A549 treated with AZD2906 at 1 μM for 4 hours (cell line): Measurements from ENCODE around the gene GPX1. TPM values are rescaled to one million over a fixed set of nuclear protein-coding genes. Genes with fewer than 3 reads are reported as not detected.

Experiments
- total RNA-seq: library from RNA; stranded (reverse); fragments of 200-300 nt; extraction: Qiagen RNA extraction; gene quantifications from 5 replicates; pipeline ENCODE4 v1.2.3, GENCODE V29; 2022

GPX1 gene
- 272 to 325 TPM (median 297 TPM) in 5 replicates for total RNA-seq

DNA sequence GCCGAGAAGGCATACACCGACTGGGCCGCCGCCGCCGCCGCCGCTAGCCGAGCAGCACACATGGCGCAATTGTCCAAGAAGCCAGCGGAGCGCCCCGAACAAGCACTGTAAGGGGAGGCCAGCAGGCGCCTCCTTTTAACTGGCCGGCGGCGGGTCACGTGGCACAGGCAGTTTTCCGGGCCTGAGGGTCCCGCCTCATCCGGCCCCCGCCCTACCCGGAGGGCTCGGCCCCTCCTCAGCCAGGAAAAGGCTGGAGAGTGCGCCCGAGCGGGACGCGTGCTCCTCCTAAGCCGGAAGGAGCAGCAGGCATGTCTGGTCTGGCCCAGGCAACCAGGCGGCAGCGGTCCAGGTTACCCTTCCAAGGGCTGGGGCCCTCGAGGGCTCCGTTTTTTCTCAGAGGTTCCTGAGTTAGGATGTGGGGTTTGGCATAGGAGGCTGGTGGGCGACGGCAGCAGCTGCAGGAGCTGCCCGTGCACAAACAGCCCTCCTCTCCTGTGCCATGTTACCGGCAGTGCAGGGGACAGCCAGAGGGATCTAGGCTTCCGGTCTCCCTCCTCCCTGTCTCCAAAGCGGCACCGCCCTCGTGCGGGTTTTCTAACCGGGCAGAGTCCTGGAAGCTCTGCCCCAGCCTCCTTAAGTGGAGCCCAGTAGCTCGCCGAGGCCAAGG lies at the start of gene GPX1:
Gene GPX1, minus strand, starts transcription at position 137 of the 667 bp plus-strand sequence. Its CDS starts 75 bp downstream, at position 62.

DNA sequence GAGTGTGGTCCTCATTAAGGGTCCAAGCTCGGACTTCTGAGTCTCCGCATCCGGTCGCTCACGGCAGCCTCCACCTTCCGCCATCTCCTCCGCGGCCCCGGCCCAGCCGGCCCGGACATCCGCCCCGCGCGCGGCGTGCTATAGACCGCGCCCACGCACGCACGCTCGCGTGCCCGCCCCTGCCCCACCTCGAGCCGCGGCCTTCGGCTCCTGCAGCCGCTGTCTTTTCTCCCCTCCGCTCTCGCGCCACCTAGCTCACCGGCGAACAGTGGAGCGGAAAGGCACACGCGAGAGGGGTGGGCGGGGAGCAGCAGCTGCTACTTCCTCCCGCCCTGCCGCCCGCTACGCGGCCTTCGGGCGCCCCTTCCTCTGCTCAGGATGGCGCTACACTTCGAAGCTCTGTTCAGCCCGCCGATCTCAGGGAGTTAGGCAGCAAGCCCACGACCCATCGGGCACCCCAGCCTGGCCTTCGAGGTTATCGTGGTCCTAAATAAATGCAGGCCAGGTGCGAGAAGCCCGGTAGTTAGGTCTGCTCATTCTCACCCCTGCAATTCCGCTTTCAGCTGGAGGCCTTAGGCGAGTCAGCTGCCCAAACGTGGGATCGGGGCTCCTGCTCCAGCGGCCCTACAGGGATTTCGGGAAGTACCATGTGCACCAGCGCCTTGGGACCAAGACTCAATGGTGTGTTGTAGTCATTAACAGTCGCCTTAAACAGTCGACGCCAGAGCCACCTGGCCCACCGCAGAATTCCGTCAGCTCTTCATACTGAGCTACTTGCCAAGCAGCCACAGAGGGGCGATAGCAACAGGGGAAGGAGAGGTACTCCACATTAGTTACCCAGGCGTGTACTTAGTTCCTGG lies 18.0 kb downstream of the GPX1 start, which contains the start of gene USP4:
Gene USP4, minus strand, starts transcription at position 113 of the 860 bp plus-strand sequence. Its CDS starts 29 bp downstream, at position 84.

Other genes starting within 250 kb of the GPX1 start
- gene USP19, start 237.5 kb downstream of the GPX1 start, total RNA-seq, result 17.5 to 23.3 TPM (median 20.5 TPM) in 5 replicates
- gene LAMB2, start 225.3 kb downstream of the GPX1 start, total RNA-seq, result 83.5 to 112 TPM (median 105 TPM) in 5 replicates
- gene CCDC71, start 192.0 kb downstream of the GPX1 start, total RNA-seq, result 12.1 to 16.0 TPM (median 14.4 TPM) in 5 replicates
- gene KLHDC8B, start 186.8 kb downstream of the GPX1 start, total RNA-seq, result 3.6 to 5.8 TPM (median 4.7 TPM) in 5 replicates
- gene C3orf62, start 81.1 kb downstream of the GPX1 start, total RNA-seq, result 1.8 to 2.4 TPM (median 2.1 TPM) in 5 replicates
- 11.9 to 15.5 TPM (median 14.2 TPM) in 5 replicates for gene USP4, start 18.3 kb downstream of the GPX1 start, total RNA-seq
- 459 to 577 TPM (median 461 TPM) in 5 replicates for gene RHOA, start 53.6 kb upstream of the GPX1 start, total RNA-seq
- gene TCTA, start 54.1 kb upstream of the GPX1 start, total RNA-seq, result 20.8 to 24.4 TPM (median 23.1 TPM) in 5 replicates
- 0.32 to 0.53 TPM (median 0.42 TPM) in 5 replicates for gene AMT, start 64.1 kb upstream of the GPX1 start, total RNA-seq
- gene NICN1, start 71.0 kb upstream of the GPX1 start, total RNA-seq, result 4.8 to 6.1 TPM (median 5.6 TPM) in 5 replicates
- gene DAG1, start 111.9 kb upstream of the GPX1 start, total RNA-seq, result 47.2 to 61.1 TPM (median 56.0 TPM) in 5 replicates
- gene BSN, start 196.1 kb upstream of the GPX1 start, total RNA-seq, result 0.12 to 0.19 TPM (median 0.16 TPM) in 5 replicates